Tibial artery (tissue), 4 donors: Measurements from ENCODE around the gene NFIB.

Experiments
- DNase-seq, 2 donors: peaks; one replicate each; pipeline ENCODE4 v3.0.0-alpha.2; 2019
- H3K27ac ChIP-seq, 2 donors: fragments of 200-600 bp; sonication (generic) in 1 of 2; 1 replicate in 1 of 2; 2 replicates in 1 of 2; pipeline ENCODE4 v1.5.1; 2018 to 2019; ENCODE audit warnings: mild to moderate bottlenecking in 1 of 2
- H3K27me3 ChIP-seq, 2 donors: fragments of 200-600 bp; sonication (generic) in 1 of 2; one replicate each; pipeline versions ENCODE4 v1.5.1 to v1.6.0; 2016 to 2019
- H3K36me3 ChIP-seq, 3 donors: fragments of 200-600 bp; sonication (generic) in 2 of 3; one replicate each; pipeline ENCODE4 v1.5.1; 2016 to 2019; ENCODE audit warnings: mild to moderate bottlenecking in 2 of 3
- H3K4me1 ChIP-seq, 4 donors: fragments of 200-600 bp; sonication (generic) in 2 of 4; 1 replicate in 3 of 4; 2 replicates in 1 of 4; pipeline ENCODE4 v1.5.1; 2016 to 2019
- H3K4me3 ChIP-seq, 2 donors: fragments of 200-600 bp; sonication (generic) in 1 of 2; 1 replicate in 1 of 2; 2 replicates in 1 of 2; pipeline ENCODE4 v1.5.1; 2018 to 2019; ENCODE audit warnings: mild to moderate bottlenecking in 2 of 2
- H3K9me3 ChIP-seq, 3 donors: fragments of 200-600 bp; sonication (generic) in 1 of 3; one replicate each; pipeline ENCODE4 v1.5.1; 2016 to 2019
- intact Hi-C: fragments of 100-400 bp; cut with DNase I; formaldehyde crosslinking; loops from one replicate; pipeline ENCODE4 v1.15.0; 2023; ENCODE audit warnings: low total_unique reads
- TF ChIP-seq, protein P1 (sequence below), 2 experiments: fragments of 200-600 bp in 1 of 2; fragments of 450-650 bp in 1 of 2; IDR thresholded peaks; one replicate each; pipeline ENCODE4 v1.5.1; 2017 to 2019; ENCODE audit warnings: antibody characterized with exemption in 2 of 2, mild to moderate bottlenecking in 1 of 2, moderate library complexity in 1 of 2

The NFIB gene

DNA sequence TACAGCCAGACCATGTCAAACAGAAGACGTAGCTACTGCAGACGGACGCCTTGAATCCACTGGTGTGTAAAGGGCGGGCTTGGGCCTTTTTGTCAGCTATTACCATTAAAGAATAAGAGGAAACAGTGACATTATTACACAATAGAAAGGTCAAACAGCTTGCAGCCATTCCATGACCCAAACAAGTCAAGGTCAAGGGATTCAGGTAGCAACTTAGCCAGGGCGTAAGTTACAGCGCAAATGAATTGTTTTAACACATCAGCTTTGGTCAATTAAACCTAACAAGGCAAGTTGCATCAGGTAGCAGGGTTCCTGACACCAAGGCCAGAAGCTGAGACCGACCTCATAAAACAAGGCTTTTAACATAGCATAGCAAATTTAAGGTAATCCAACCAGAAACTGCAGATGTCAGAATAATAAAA lies 15.3 kb downstream of the NFIB start:
- H3K27me3 ChIP-seq: no peaks in the 10 kb centered on the region
- H3K4me1 ChIP-seq: peaks cover 0 to 89% (median 47%) of the 10 kb centered on the region in 4 donors
- no peaks in the 10 kb centered on the region for H3K9me3 ChIP-seq
- intact Hi-C loops: no loop called here
- H3K36me3 ChIP-seq: no peaks in the 10 kb centered on the region
- TF ChIP-seq, protein P1, sequence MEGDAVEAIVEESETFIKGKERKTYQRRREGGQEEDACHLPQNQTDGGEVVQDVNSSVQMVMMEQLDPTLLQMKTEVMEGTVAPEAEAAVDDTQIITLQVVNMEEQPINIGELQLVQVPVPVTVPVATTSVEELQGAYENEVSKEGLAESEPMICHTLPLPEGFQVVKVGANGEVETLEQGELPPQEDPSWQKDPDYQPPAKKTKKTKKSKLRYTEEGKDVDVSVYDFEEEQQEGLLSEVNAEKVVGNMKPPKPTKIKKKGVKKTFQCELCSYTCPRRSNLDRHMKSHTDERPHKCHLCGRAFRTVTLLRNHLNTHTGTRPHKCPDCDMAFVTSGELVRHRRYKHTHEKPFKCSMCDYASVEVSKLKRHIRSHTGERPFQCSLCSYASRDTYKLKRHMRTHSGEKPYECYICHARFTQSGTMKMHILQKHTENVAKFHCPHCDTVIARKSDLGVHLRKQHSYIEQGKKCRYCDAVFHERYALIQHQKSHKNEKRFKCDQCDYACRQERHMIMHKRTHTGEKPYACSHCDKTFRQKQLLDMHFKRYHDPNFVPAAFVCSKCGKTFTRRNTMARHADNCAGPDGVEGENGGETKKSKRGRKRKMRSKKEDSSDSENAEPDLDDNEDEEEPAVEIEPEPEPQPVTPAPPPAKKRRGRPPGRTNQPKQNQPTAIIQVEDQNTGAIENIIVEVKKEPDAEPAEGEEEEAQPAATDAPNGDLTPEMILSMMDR (IDR thresholded peaks at IDR 0.05): no peak
- DNase-seq: no peak
- H3K4me3 ChIP-seq: peak overlapping the region in 1 of 2 donors; percentile 11
- H3K27ac ChIP-seq: peak overlapping the region; percentile 45 to 55

DNA sequence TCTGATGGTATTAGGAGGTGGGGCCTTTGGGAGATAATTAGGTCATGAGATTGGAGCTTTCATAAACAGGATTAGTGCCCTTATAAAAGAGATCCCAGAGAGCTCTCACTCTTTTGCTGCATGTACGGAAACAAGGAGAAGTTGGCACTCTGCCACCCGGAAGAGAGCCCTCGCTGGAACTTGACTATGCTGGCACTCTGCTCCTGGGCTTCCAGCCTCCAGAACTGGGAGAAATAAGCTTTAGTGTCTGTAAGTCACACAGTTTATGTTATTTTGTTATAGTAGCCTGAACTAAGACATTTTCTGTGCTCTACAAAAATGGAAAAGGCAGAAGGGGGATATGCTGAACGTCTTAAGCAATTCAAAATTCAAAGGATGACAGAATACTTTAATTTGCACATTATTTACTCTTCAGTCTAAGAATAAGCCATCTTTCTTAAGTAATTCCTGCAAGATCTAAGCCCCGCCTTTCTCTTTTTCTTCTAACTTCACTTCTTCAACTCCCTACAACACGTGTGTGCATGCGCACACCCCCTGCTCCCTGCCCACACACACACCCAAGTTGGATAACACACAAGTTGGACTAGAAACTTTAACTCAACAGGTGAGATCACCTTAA lies 17.3 kb downstream of the NFIB start:
- DNase-seq: peak; percentile 50 to 78
- peaks cover 0 to 86% (median 38%) of the 10 kb centered on the region in 4 donors for H3K4me1 ChIP-seq
- H3K9me3 ChIP-seq: no peaks in the 10 kb centered on the region
- H3K36me3 ChIP-seq: no peaks in the 10 kb centered on the region
- peak overlapping the region; percentile 45 to 55 for H3K27ac ChIP-seq
- no peaks in the 10 kb centered on the region for H3K27me3 ChIP-seq
- H3K4me3 ChIP-seq: no peak overlapping the region
- TF ChIP-seq, protein P1 (IDR thresholded peaks at IDR 0.05): no peak
- intact Hi-C loops: no loop called here

DNA sequence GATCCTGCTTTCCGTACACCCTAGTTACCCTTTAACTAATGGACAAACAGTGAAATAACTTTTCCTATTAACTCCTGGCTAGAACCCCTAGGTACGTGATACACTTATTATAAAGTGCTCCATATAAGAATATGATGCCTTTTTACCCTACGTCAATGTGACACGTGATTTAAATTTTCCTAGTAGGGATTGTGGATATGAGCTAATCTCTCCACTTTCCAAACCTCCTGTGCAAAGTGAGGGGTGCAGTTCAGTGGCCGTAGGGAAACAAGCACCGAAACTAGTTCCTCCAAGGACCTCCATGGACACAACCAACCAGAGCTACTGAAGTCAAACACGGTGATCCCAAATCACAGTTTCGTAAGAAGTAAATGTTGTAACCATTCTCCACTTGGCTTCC lies 19.3 kb downstream of the NFIB start:
- Histone ChIP-seq H3K36me3 (no peaks in the 10 kb centered on the region), H3K4me1 (peaks cover 0 to 85% (median 37%) of the 10 kb centered on the region in 4 donors), H3K27ac (peak overlapping the region in 1 of 2 donors; percentile 55), H3K9me3 (no peaks in the 10 kb centered on the region), H3K4me3 (no peak overlapping the region), H3K27me3 (no peaks in the 10 kb centered on the region)
- intact Hi-C loops: no loop called here
- TF ChIP-seq, protein P1 (IDR thresholded peaks at IDR 0.05): no peak
- no peak for DNase-seq

DNA sequence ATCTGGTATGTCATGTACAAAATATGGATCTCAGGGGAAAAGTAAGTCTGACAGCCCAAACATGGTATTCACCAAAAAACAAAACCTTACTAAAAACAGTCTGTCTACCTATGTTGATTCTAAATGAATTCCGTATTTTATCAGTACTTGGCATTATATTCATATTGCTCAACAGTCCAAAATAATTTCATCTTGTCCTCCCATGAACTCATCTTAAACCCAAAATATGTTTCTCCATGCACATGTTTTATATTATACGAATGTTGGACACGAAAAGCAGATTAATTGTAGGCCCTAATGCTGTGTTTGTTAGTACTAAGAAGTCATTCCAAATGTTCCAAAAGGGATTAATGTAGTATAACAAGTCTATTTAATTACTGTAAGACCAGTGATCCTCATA lies 20.1 kb downstream of the NFIB start:
- intact Hi-C loops: no loop called here
- DNase-seq: no peak
- Histone ChIP-seq H3K27me3 (no peaks in the 10 kb centered on the region), H3K36me3 (no peaks in the 10 kb centered on the region), H3K9me3 (no peaks in the 10 kb centered on the region), H3K4me3 (no peak overlapping the region), H3K4me1 (peaks cover 0 to 78% (median 33%) of the 10 kb centered on the region in 4 donors), H3K27ac (peak overlapping the region; percentile 24 to 55)
- TF ChIP-seq, protein P1 (IDR thresholded peaks at IDR 0.05): no peak

DNA sequence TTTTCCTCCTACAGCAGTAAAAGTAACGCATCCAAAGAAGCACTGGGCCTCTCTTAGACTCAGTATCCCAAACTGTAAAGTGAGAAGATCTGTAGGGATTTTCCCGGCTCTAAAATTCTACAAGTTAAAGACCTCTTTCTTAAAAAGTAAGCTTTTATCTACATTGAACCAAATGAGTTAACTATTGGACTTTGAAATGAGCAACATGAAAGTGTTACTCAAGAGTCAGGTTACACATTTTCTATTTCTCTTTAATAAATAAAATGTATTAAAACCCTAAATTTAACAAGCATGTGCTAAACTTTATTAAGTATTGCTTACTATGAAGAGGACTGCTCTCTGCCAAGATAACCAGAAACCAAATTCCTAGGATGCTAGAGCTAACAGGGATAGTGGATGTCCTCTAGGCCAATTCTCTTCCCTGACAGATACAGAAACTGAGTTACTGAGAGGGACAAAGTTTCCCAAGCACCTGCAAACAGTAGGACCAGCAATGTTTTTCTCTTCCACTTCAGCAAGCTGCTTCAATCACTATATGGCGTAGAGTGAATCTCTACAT lies 21.7 kb downstream of the NFIB start:
- DNase-seq: no peak
- H3K4me3 ChIP-seq: no peak overlapping the region
- intact Hi-C loops: no loop called here
- no peaks in the 10 kb centered on the region for H3K36me3 ChIP-seq
- no peaks in the 10 kb centered on the region for H3K9me3 ChIP-seq
- H3K27ac ChIP-seq: peak overlapping the region; percentile 10 to 16
- TF ChIP-seq, protein P1 (IDR thresholded peaks at IDR 0.05): no peak
- no peaks in the 10 kb centered on the region for H3K27me3 ChIP-seq
- H3K4me1 ChIP-seq: peaks cover 0 to 75% (median 23%) of the 10 kb centered on the region in 4 donors
